Adipocyte (in vitro differentiated cells): ENCODE measurements around the gene NHSL2.
"Not testable (repeated sequence)": the region's sequence is repeated elsewhere in the genome, so short reads cannot be mapped to it uniquely, and the experiment has no call there.

ENCODE experiments used
- DNase-seq: peaks from one replicate; pipeline ENCODE4 v3.0.0-alpha.2; 2015; ENCODE audit warnings: low read depth
- H3K27me3 ChIP-seq: replicated peaks from 2 replicates; pipeline ENCODE4 v1.7.0; 2013; ENCODE audit warnings: mild to moderate bottlenecking, low read length, moderate library complexity; ENCODE audit not compliant: control insufficient read depth, insufficient read depth
- H3K36me3 ChIP-seq: 2 replicates; pipeline ENCODE4 v1.7.0; 2013; ENCODE audit warnings: low read length, mild to moderate bottlenecking, moderate library complexity; ENCODE audit not compliant: control insufficient read depth, insufficient read depth, severe bottlenecking
- H3K4me1 ChIP-seq: 2 replicates; pipeline ENCODE4 v1.7.0; 2013; ENCODE audit warnings: mild to moderate bottlenecking, low read length, moderate library complexity; ENCODE audit not compliant: control insufficient read depth, insufficient read depth
- H3K4me3 ChIP-seq: 2 replicates; pipeline ENCODE4 v1.7.0; 2013; ENCODE audit warnings: mild to moderate bottlenecking, low read length, moderate library complexity
- H3K9ac ChIP-seq: 2 replicates; pipeline ENCODE4 v1.7.0; 2013; ENCODE audit warnings: mild to moderate bottlenecking, low read length, moderate library complexity
- H3K9me3 ChIP-seq: 2 replicates; pipeline ENCODE4 v1.7.0; 2013; ENCODE audit warnings: mild to moderate bottlenecking, low read length, moderate library complexity; ENCODE audit not compliant: control insufficient read depth

The NHSL2 gene

GRCh38 chrX:71910643-71910985 is at the start of gene NHSL2:
NHSL2 (plus strand) TSS chrX:71910845.
- no peaks in the 10 kb centered on the region for H3K4me1 ChIP-seq
- peak; percentile 57 for DNase-seq

GRCh38 chrX:71867680-71868079 is 43.0 kb upstream of the NHSL2 start:
- peaks cover 64% of the 10 kb centered on the region for H3K27me3 ChIP-seq
- no peaks in the 10 kb centered on the region for H3K36me3 ChIP-seq
- no peak overlapping the region for H3K4me3 ChIP-seq
- no peaks in the 10 kb centered on the region for H3K4me1 ChIP-seq
- H3K9me3 ChIP-seq: peaks cover 4% of the 10 kb centered on the region
- no peak overlapping the region for H3K9ac ChIP-seq
- no peak for DNase-seq

More at GRCh38 chrX:71910643-71910985, at the start of gene NHSL2:
- no peaks in the 10 kb centered on the region for H3K36me3 ChIP-seq
- peak within 1 kb of the TSS; percentile 72 for H3K4me3 ChIP-seq
- H3K27me3 ChIP-seq: peaks cover 21% of the 10 kb centered on the region
- peak within 1 kb of the TSS; percentile 77 for H3K9ac ChIP-seq
- peaks cover 6% of the 10 kb centered on the region for H3K9me3 ChIP-seq

- H3K27me3 ChIP-seq: peaks cover 48% of the 10 kb centered on the region
- H3K4me3 ChIP-seq, H3K9me3 ChIP-seq, H3K4me1 ChIP-seq, H3K9ac ChIP-seq, DNase-seq, H3K36me3 ChIP-seq: not testable (repeated sequence)
Measured at GRCh38 chrX:71869566-71869965, 41.1 kb upstream of the NHSL2 start.

- Histone ChIP-seq H3K4me3 (no peak overlapping the region), H3K9ac (no peak overlapping the region), H3K27me3 (peaks cover 39% of the 10 kb centered on the region), H3K4me1 (no peaks in the 10 kb centered on the region), H3K36me3 (no peaks in the 10 kb centered on the region), H3K9me3 (no peaks in the 10 kb centered on the region)
- no peak for DNase-seq
Measured at GRCh38 chrX:71870208-71871098, 40.2 kb upstream of the NHSL2 start.

GRCh38 chrX:71871367-71871766 is 39.3 kb upstream of the NHSL2 start:
- no peak for DNase-seq
- Histone ChIP-seq H3K27me3 (peaks cover 32% of the 10 kb centered on the region), H3K9me3 (no peaks in the 10 kb centered on the region), H3K4me1 (no peaks in the 10 kb centered on the region), H3K4me3 (no peak overlapping the region), H3K9ac (no peak overlapping the region), H3K36me3 (no peaks in the 10 kb centered on the region)

- Histone ChIP-seq H3K36me3 (no peaks in the 10 kb centered on the region), H3K4me3 (no peak overlapping the region), H3K27me3 (peaks cover 21% of the 10 kb centered on the region), H3K9me3 (peaks cover under 1% of the 10 kb centered on the region), H3K9ac (no peak overlapping the region), H3K4me1 (no peaks in the 10 kb centered on the region)
- DNase-seq: no peak
Measured at GRCh38 chrX:71872542-71873458, 37.8 kb upstream of the NHSL2 start.

GRCh38 chrX:71873459-71873833 is 37.2 kb upstream of the NHSL2 start:
- no peak for DNase-seq
- peaks cover 14% of the 10 kb centered on the region for H3K27me3 ChIP-seq
- no peaks in the 10 kb centered on the region for H3K36me3 ChIP-seq
- H3K4me3 ChIP-seq: no peak overlapping the region
- H3K9ac ChIP-seq: no peak overlapping the region
- peaks cover 7% of the 10 kb centered on the region for H3K9me3 ChIP-seq
- H3K4me1 ChIP-seq: no peaks in the 10 kb centered on the region

- not testable (repeated sequence) for H3K9ac ChIP-seq, H3K4me3 ChIP-seq, H3K36me3 ChIP-seq, DNase-seq, H3K4me1 ChIP-seq
- Histone ChIP-seq H3K9me3 (peaks cover 23% of the 10 kb centered on the region), H3K27me3 (peaks cover 10% of the 10 kb centered on the region)
Measured at GRCh38 chrX:71876841-71877240, 33.8 kb upstream of the NHSL2 start.

- Histone ChIP-seq H3K9ac (no peak overlapping the region), H3K4me3 (no peak overlapping the region), H3K9me3 (peaks cover 9% of the 10 kb centered on the region), H3K27me3 (peaks cover 22% of the 10 kb centered on the region), H3K4me1 (no peaks in the 10 kb centered on the region), H3K36me3 (no peaks in the 10 kb centered on the region)
- no peak for DNase-seq
Measured at GRCh38 chrX:71885099-71885498, 25.5 kb upstream of the NHSL2 start.

- no peaks in the 10 kb centered on the region for H3K4me1 ChIP-seq
- no peaks in the 10 kb centered on the region for H3K36me3 ChIP-seq
- H3K9me3 ChIP-seq: peaks cover 9% of the 10 kb centered on the region
- H3K9ac ChIP-seq: no peak overlapping the region
- peaks cover 34% of the 10 kb centered on the region for H3K27me3 ChIP-seq
- H3K4me3 ChIP-seq: no peak overlapping the region
- no peak for DNase-seq
Measured at GRCh38 chrX:71895607-71896006, 15.0 kb upstream of the NHSL2 start.

- no peak overlapping the region for H3K9ac ChIP-seq
- H3K4me3 ChIP-seq: no peak overlapping the region
- H3K36me3 ChIP-seq: no peaks in the 10 kb centered on the region
- H3K27me3 ChIP-seq: peaks cover 21% of the 10 kb centered on the region
- H3K9me3 ChIP-seq: peaks cover 7% of the 10 kb centered on the region
- H3K4me1 ChIP-seq: no peaks in the 10 kb centered on the region
- DNase-seq: no peak
Measured at GRCh38 chrX:71906144-71906543, 4.5 kb upstream of the NHSL2 start.
